HG02852 (cell line): ENCODE results near the gene RNF222.
"Not testable (repeated sequence)": the region's sequence is repeated elsewhere in the genome, so short reads cannot be mapped to it uniquely, and the experiment has no call there.

Experiments
- ATAC-seq: cut with Tn5 transposase; IDR thresholded peaks from one replicate; pipeline ENCODE4 v1.9.1; 2021; ENCODE audit warnings: mild to moderate bottlenecking, moderate library complexity; ENCODE audit not compliant: unreplicated experiment

RNF222 gene

GRCh38 chr17:8382052-8382879, 15.4 kb downstream of the RNF222 start:
- no peak for ATAC-seq

- ATAC-seq: no peak
Measured at GRCh38 chr17:8380049-8380448, 17.6 kb downstream of the RNF222 start.

DNA sequence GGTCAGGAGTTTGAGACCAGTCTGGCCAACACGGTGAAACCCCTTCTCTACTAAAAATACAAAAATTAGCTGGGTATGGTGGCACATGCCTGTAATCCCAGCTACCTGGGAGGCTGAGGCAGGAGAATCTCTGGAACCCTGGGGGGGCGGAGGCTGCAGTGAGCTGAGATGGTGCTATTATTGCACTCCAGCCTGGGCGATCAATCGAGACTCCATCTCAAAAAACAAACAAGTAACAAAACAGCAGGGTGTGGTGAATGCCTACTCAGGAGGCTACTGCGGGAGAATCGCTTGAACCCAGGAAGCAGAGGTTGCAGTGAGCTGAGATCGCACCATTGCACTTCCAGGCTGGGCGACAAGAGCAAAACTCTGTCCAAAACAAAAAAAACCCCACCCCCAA, 19.5 kb downstream of the RNF222 start:
- ATAC-seq: not testable (repeated sequence)

- ATAC-seq: no peak
Measured at GRCh38 chr17:8377422-8377821, 20.2 kb downstream of the RNF222 start.

DNA sequence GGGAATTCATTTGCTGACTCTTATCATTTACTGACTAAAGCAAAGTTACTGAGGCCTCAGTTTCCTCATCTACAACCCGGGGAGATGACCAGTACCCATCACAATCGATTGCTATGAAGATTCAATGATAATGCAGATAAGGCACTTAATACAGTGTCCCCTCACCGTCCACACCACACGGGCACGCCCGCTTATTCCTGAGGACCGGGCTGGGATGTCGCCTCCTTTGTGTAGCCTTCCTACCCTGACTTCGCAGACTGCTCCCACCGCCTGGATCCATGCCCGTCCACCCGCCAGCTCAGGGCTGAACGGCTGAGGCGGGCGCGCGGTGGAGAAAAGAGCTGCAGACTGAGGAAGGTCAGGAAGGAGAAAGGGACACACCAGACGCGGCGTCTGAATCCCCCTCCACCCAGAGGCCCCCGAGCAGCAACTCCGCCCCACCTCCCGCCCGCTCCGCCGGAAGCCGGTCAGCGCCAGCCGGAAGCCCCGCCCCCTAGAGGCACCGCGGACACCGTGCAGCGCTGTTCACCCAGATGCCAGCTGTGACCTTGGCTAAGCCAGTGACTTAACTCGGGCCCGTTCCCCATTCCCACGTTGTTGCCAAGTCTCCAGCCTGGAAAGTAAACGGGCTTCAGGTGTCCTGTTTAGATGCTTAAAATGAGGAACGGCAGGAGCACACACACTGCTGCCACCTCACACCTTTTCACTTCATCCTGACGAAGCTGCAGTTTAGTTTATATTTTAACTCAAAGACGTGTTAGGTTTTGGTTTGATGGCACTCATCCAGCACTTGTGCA, 21.2 kb downstream of the RNF222 start, which contains the start of gene KRABD2:
Gene KRABD2 (minus strand): TSS at position 434 of the 797 bp plus-strand sequence.
- peak; percentile 87 for ATAC-seq

DNA sequence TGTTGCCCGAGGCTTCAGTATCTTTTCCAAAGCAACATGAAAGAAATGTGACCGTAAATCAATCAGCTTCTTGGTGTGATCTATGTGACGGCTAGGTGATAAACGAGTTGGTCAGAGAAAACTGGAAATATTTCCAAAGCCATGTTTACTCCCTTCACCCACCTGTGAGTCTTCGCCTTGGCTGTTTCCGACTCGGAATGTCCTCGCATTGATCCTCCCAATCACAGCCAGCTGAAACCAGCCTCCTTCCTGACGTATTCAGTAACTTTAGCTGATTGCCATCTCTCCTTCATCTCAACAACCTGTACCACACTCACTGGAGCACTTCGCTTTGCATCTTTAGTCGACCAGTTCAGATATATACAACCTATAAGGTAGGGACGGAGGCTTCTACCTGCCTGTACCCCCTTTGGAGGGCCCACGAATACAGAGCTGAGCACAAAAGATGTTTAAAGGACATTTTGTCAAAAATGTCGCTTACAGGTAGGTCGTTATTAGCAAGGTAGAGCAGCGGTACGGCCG, 21.8 kb downstream of the RNF222 start:
- no peak for ATAC-seq

DNA sequence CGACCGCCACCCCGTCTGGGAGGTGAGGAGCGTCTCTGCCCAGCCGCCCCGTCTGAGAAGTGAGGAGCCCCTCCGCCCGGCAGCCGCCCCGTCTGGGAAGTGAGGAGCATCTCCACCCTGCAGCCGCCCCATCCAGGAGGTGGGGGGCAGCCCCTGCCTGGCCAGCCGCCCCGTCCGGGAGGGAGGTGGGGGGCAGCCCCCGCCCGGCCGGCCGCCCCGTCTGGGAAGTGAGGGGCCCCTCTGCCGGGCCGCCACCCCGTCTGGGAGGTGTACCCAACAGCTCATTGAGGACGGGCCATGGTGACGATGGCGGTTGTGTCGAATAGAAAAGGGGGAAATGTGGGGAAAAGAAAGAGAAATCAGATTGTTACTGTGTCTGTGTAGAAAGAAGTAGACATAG, 23.8 kb downstream of the RNF222 start:
- not testable (repeated sequence) for ATAC-seq

DNA sequence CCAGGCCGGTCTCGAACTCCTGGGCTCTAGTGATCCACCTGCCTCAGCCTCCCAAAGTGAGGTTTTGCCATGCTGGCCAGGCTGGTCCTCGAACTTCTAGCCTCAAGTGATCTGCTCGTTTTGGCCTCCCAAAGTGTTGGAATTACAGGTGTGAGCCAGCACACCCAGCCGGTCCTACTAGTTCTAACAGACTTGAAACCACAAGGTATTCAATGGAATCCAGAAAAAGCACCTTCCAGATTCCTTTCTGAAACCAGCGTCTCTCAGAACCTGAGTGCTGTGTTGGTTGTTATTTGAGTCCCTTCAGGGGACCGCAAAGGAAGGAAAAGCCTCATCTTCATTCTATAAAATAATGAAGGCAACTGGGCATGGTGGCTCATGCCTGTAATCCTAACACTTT, 25.2 kb downstream of the RNF222 start:
- no peak for ATAC-seq

DNA sequence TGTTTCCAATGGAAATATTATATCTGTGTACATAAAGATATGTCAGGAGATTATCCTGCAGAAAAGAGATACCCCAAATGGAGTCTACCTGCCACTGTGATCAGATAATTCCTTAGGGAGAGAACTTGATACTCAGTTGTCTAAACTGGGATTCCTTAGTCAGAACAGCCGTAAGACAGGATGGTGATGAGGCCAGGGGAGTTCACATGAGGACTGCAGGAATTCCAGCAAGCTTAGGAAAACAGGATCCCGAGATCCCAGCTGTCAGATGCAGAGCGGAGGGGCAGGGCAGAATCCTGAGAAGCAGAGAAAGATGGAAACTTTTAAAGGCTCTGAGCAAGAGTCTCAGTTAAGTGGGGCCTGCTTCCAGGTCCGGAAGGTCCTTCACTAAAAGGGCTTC, 25.8 kb downstream of the RNF222 start:
- no peak for ATAC-seq

GRCh38 chr17:8369944-8370343, 27.7 kb downstream of the RNF222 start:
- ATAC-seq: no peak

- no peak for ATAC-seq
Measured at GRCh38 chr17:8368193-8368592, 29.4 kb downstream of the RNF222 start.

- no peak for ATAC-seq
Measured at GRCh38 chr17:8366231-8366630, 31.4 kb downstream of the RNF222 start.

DNA sequence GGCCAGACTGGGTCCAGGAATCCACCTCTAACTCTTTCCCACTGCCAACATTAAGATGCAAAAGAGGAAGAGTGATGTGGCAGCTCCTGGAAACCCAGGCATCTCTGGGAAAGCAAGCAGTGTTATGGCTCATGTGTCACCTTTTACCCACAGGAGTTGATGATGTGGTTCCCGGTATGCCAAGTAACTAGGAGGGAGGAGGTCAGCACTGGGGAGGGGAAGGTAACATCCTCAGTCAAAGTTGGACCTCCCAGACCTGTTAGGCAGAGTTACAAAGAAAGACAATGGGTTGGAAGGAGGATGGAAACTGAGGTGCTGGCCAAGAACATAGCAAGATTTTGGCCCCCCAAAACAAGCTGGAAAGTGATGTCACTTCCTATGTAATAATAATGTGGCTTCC, 32.5 kb downstream of the RNF222 start:
- ATAC-seq: no peak

- no peak for ATAC-seq
Measured at GRCh38 chr17:8362651-8363332, 34.8 kb downstream of the RNF222 start.

DNA sequence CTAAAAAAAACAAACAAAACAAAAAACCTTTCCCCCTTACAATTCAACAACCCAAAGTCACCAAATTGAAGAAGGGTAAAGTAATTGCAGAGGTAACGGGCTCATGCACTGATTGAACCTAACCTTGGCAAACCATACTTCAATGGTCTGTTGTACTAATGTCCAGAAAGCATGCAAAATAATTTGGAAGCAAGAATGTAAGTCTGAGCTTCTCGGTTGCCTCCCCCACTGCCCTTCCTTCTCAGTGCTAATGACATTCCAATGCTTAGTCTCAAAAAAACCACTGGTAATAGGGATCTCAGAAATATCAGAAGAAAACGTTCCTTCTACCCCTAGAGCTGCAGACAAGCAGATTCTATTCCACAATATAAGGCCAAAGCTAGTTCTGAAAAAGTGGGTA, 36.9 kb downstream of the RNF222 start:
- ATAC-seq: no peak

GRCh38 chr17:8360260-8360659, 37.4 kb downstream of the RNF222 start:
- ATAC-seq: no peak

DNA sequence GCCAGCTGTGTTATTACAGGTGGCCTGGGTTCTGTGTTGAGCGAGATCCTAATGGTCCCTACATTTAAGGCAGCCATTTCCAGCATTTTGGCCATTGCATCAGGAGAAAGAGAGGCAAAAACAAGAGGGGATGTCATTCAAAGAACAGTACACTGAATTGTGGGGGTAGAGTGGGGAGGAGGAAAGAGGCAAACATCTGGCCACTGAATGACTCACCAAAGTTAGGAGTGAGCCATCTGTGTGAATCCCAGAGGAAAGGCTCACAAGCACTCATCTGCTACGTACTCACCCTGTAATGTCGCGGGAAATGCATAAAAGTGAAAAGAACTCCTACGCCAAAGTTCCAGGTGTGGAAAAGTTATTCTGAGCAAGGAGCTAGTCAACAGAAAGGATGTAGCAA, 37.9 kb downstream of the RNF222 start:
- no peak for ATAC-seq

GRCh38 chr17:8357910-8358309, 39.7 kb downstream of the RNF222 start:
- no peak for ATAC-seq

GRCh38 chr17:8354236-8354635, 43.4 kb downstream of the RNF222 start:
- ATAC-seq: no peak

- ATAC-seq: no peak
Measured at GRCh38 chr17:8353736-8354135, 43.9 kb downstream of the RNF222 start.

GRCh38 chr17:8350339-8350738, 47.3 kb downstream of the RNF222 start:
- ATAC-seq: no peak
